ENCODE data around the gene GASK1A. TPM values are rescaled to one million over a fixed set of nuclear protein-coding genes. Genes with fewer than 3 reads are reported as not detected.

GASK1A gene
- total and polyA plus RNA-seq, 10 of the 15 experiments (the other 5 are each of a cell fraction or from before 2014, with no cell fraction given), result 0.18 TPM; not detected in 9

DNA sequence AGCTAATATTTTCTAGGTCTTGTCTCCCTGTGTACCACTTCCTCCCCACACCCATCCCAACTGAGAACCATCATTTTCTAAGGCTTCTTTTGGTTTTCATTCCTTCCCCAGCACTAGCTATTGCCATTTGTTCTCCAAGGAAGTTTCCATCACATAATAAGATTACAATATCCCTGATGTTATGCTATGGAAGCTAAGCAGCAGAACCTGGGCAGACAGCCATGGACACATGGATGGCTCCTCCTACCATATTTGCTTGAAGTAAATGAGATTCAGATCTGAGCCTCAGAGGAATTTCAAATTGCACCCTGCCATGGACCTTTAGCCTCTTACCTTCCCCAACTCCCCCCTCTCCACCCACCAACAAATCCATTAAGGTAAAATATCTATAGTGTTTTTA lies 31.5 kb downstream of the GASK1A start (continued):
- TF ChIP-seq GABPA (IDR thresholded peaks at IDR 0.05; ENCODE audit: low read depth) (no peak), BCL11A (IDR thresholded peaks at IDR 0.05; ENCODE audit: low read depth, low read length) (no peak), RCOR1 (conservative IDR thresholded peaks at IDR 0.05; ENCODE audit: low read depth, low read length) (no peak), TCF7 (IDR thresholded peaks at IDR 0.05; ENCODE audit: borderline replicate concordance) (no peak), NKRF (conservative IDR thresholded peaks at IDR 0.05) (no peak)

GRCh38 chr3:43011638-43012037 lies 32.5 kb downstream of the GASK1A start:
- ChIA-PET POLR2A (no interaction called here), CTCF (no interaction called here), SMC1A (ENCODE audit: uncharacterized antibody, unreplicated experiment) (no interaction called here), RAD21 (ENCODE audit: unreplicated experiment) (no interaction called here)
- Histone ChIP-seq H3K9me3 (replicated peaks; ENCODE audit: control insufficient read depth, insufficient read depth, low read length) (peaks cover 18% of the 10 kb centered on the region; the same call in 2 of the 3 replicates), H3K9ac (ENCODE audit: control insufficient read depth, insufficient read depth, low read length) (no peak overlapping the region), H3K4me3 (no peak overlapping the region), H3K27ac (ENCODE audit: control insufficient read depth, insufficient read depth) (no peak overlapping the region), H3K4me1 (ENCODE audit: control insufficient read depth, insufficient read depth, low read length) (no peaks in the 10 kb centered on the region), H3K4me2 (ENCODE audit: control insufficient read depth, insufficient read depth) (no peak overlapping the region), H4K20me1 (ENCODE audit: control insufficient read depth, insufficient read depth) (no peaks in the 10 kb centered on the region), H3K36me3 (ENCODE audit: control insufficient read depth in 2 of 2, insufficient read depth in 2 of 2, low read length in 1 of 2) (no peaks in the 10 kb centered on the region), H3K79me2 (ENCODE audit: control insufficient read depth, insufficient read depth, low read length) (no peaks in the 10 kb centered on the region), H2AFZ (ENCODE audit: control insufficient read depth, low read depth, low read length) (no peak overlapping the region), H3K27me3 (replicated peaks in 1 of 2; ENCODE audit: control insufficient read depth in 2 of 2, insufficient read depth in 2 of 2, low read length in 1 of 2) (no peaks in the 10 kb centered on the region)
- no TSS peak for BruUV-seq (replicated peaks)
- DNase-seq (ENCODE audit: low read depth, low spot score) (no peak), FAIRE-seq (no peak), ATAC-seq (no peak)
- WGBS (ENCODE audit: insufficient coverage, insufficient replicate concordance, low lambda C conversion rate, missing lambda C conversion rate), result 13% methylated on average over 3 of the region's 3 CpGs
- in situ Hi-C loops (cut with MboI), result no loop called here
- intact Hi-C loops (cut with micrococcal nuclease; ENCODE audit: unreplicated experiment), result no loop called here
- TF ChIP-seq HCFC1 (IDR thresholded peaks at IDR 0.05; ENCODE audit: low read length) (no peak), WRNIP1 (IDR thresholded peaks at IDR 0.05; ENCODE audit: borderline replicate concordance, low read depth, low read length) (no peak), ZNF24 (IDR thresholded peaks at IDR 0.05) (no peak), PKNOX1 (IDR thresholded peaks at IDR 0.05) (no peak), STAT1 (conservative IDR thresholded peaks at IDR 0.05) (no peak), ZNF217 (IDR thresholded peaks at IDR 0.05) (no peak), HDAC6 (IDR thresholded peaks at IDR 0.05; ENCODE audit: unreplicated experiment) (no peak), ZNF207 (IDR thresholded peaks at IDR 0.05; ENCODE audit: borderline replicate concordance) (no peak), STAT3 (IDR thresholded peaks at IDR 0.05; ENCODE audit: low read depth, low read length) (no peak), CREB1 (IDR thresholded peaks at IDR 0.05; ENCODE audit: low read depth) (no peak), SUPT20H (IDR thresholded peaks at IDR 0.05; ENCODE audit: borderline replicate concordance, control insufficient read depth, low read depth, low read length) (no peak)
- TF ChIP-seq, protein P1, sequence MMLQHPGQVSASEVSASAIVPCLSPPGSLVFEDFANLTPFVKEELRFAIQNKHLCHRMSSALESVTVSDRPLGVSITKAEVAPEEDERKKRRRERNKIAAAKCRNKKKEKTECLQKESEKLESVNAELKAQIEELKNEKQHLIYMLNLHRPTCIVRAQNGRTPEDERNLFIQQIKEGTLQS (IDR thresholded peaks at IDR 0.05; ENCODE audit: borderline replicate concordance, extremely low read depth, low read depth, low read length), result no peak
- TF ChIP-seq, protein P2, sequence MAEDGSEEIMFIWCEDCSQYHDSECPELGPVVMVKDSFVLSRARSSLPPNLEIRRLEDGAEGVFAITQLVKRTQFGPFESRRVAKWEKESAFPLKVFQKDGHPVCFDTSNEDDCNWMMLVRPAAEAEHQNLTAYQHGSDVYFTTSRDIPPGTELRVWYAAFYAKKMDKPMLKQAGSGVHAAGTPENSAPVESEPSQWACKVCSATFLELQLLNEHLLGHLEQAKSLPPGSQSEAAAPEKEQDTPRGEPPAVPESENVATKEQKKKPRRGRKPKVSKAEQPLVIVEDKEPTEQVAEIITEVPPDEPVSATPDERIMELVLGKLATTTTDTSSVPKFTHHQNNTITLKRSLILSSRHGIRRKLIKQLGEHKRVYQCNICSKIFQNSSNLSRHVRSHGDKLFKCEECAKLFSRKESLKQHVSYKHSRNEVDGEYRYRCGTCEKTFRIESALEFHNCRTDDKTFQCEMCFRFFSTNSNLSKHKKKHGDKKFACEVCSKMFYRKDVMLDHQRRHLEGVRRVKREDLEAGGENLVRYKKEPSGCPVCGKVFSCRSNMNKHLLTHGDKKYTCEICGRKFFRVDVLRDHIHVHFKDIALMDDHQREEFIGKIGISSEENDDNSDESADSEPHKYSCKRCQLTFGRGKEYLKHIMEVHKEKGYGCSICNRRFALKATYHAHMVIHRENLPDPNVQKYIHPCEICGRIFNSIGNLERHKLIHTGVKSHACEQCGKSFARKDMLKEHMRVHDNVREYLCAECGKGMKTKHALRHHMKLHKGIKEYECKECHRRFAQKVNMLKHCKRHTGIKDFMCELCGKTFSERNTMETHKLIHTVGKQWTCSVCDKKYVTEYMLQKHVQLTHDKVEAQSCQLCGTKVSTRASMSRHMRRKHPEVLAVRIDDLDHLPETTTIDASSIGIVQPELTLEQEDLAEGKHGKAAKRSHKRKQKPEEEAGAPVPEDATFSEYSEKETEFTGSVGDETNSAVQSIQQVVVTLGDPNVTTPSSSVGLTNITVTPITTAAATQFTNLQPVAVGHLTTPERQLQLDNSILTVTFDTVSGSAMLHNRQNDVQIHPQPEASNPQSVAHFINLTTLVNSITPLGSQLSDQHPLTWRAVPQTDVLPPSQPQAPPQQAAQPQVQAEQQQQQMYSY (CRISPR knock-in tag; IDR thresholded peaks at IDR 0.05), result no peak

All from GM12878 (cell line).